Motor neuron (in vitro differentiated cells): ENCODE results near the gene LPIN1. TPM values are rescaled to one million over a fixed set of nuclear protein-coding genes. Genes with fewer than 3 reads are reported as not detected.
"Not testable (repeated sequence)": the region's sequence is repeated elsewhere in the genome, so short reads cannot be mapped to it uniquely, and the experiment has no call there.

ENCODE experiments used
- ATAC-seq, 8 experiments: fragments of 200-7000 bp; cut with Tn5 transposase; replicated peaks in 6 of 8; 2 replicates each; pipeline ENCODE4 v1.8.0; 2021; ENCODE audit warnings: mild to moderate bottlenecking in 8 of 8, moderate library complexity in 8 of 8
- H3K27ac ChIP-seq, 2 donors: fragments of 250-450 bp; sonication (Bioruptor Pico); 2 replicates each; pipeline ENCODE4 v1.9.0; 2021; ENCODE audit warnings: antibody characterized with exemption in 2 of 2, mild to moderate bottlenecking in 2 of 2, moderate library complexity in 1 of 2
- H3K4me1 ChIP-seq, 2 donors: fragments of 250-450 bp; sonication (Bioruptor Pico); replicated peaks in 1 of 2; 2 replicates each; pipeline ENCODE4 v1.6.1; 2021; ENCODE audit warnings: antibody characterized with exemption in 2 of 2, mild to moderate bottlenecking in 2 of 2, moderate library complexity in 1 of 2
- H3K4me3 ChIP-seq, 5 donors: fragments of 250-450 bp; sonication (Bioruptor Pico); 2 replicates each; pipeline ENCODE4 v1.9.0; 2021; ENCODE audit warnings: antibody characterized with exemption in 5 of 5, mild to moderate bottlenecking in 5 of 5, moderate library complexity in 4 of 5
- WGBS, 10 experiments: fragments of 450-650 bp; shearing (Covaris generic); methylation state at CpG; one replicate each; pipeline ENCODE4 v1.0.0; 2022; 5-methylcytosine and 5-hydroxymethylcytosine counted together
- in situ Hi-C, 9 experiments: fragments of 400-800 bp; cut with MboI; loops; one replicate each; pipeline ENCODE4 v1.15.0; 2021; ENCODE audit warnings: low sequenced_read_pairs in 9 of 9, low pct_unique_long_range_greater_than_20kb in 2 of 9; ENCODE audit not compliant: unreplicated experiment in 9 of 9
- total RNA-seq, 8 experiments: library from RNA; unstranded; fragments of 300-600 nt; gene quantifications; 2 replicates each; pipeline versions ENCODE4 v1.2.3 to v1.2.4, GENCODE V29; 2022

LPIN1 gene
- total RNA-seq, 8 experiments from 2014 or later = 10.1 to 54.8 (median 21.2) TPM

DNA sequence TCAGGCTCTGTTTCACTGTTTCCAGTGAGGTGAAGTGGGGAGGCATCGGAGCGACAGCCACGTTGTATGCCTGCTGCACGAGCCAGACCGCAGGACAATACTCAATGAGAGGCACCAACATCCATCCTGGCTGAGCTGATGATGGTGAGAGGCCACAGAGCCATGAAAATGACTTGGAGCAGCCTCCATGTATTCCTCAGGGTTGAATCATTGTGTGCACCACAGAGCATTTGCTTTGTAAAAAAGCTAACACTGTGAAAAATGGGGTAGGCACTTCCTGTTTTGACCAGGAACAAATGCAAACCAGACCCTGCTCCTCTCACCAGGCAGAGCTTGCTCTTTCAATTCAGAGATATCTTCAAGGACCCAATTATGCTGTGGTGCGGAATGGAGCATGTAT, 87.2 kb downstream of the LPIN1 start:
- ATAC-seq = no peak
- Histone ChIP-seq H3K27ac (no peak overlapping the region), H3K4me1 (peaks cover 13 to 15% of the 10 kb centered on the region in 2 donors), H3K4me3 (no peak overlapping the region)
- in situ Hi-C loops = loop anchor here in 8 of 9 experiments (10.0 to 25.0 kb wide), 5 partner anchors 579 to 1179 kb away; partner anchors contain the start of gene TRIB2 (in 7 of the 8)
- 24 to 88% (median 80%) methylated on average over 1 to 6 of the region's 6 CpGs; no CpG with 5 or more reads in 5 of the 10 experiments for WGBS, 10 experiments

- in situ Hi-C loops = loop anchor here in 8 of 9 experiments (10.0 to 25.0 kb wide), 5 partner anchors 577 to 1177 kb away; partner anchors contain the start of gene TRIB2 (in 7 of the 8)
Observed at GRCh38 chr2:11835403-11835802, 89.0 kb downstream of the LPIN1 start.

GRCh38 chr2:11836647-11837219, 90.3 kb downstream of the LPIN1 start:
- 0 to 100% (median 82%) methylated on average over 1 to 4 of the region's 7 CpGs; no CpG with 5 or more reads in 3 of the 10 experiments for WGBS, 10 experiments
- Histone ChIP-seq H3K27ac (no peak overlapping the region), H3K4me3 (no peak overlapping the region), H3K4me1 (no peaks in the 10 kb centered on the region)
- no peak for ATAC-seq
- in situ Hi-C loops = loop anchor here in 8 of 9 experiments (10.0 to 25.0 kb wide), 5 partner anchors 576 to 1176 kb away; partner anchors contain the start of gene TRIB2 (in 7 of the 8)

More at GRCh38 chr2:11835403-11835802, 89.0 kb downstream of the LPIN1 start:
- no peak overlapping the region for H3K4me3 ChIP-seq
- ATAC-seq = peak in 1 of 8 experiments; percentile 48
- peaks cover 3 to 4% of the 10 kb centered on the region in 2 donors for H3K4me1 ChIP-seq
- H3K27ac ChIP-seq = no peak overlapping the region
- WGBS, 10 experiments = 67 to 100% (median 93%) methylated on average over 1 to 4 of the region's 4 CpGs; no CpG with 5 or more reads in 1 of the 10 experiments

- Histone ChIP-seq H3K27ac (no peak overlapping the region), H3K4me1 (no peaks in the 10 kb centered on the region), H3K4me3 (no peak overlapping the region)
- in situ Hi-C loops = loop anchor here in 8 of 9 experiments (10.0 to 25.0 kb wide), 5 partner anchors 574 to 1174 kb away; partner anchors contain the start of gene TRIB2 (in 7 of the 8)
- no peak for ATAC-seq
- WGBS, 10 experiments = 30 to 100% (median 85%) methylated on average over 1 to 6 of the region's 10 CpGs; no CpG with 5 or more reads in 4 of the 10 experiments
Observed at GRCh38 chr2:11837875-11838734, 91.7 kb downstream of the LPIN1 start.

GRCh38 chr2:11839916-11840315, 93.5 kb downstream of the LPIN1 start:
- Histone ChIP-seq H3K4me1 (no peaks in the 10 kb centered on the region), H3K27ac (no peak overlapping the region), H3K4me3 (no peak overlapping the region)
- ATAC-seq = no peak
- 20 to 100% (median 77%) methylated on average over 1 to 4 of the region's 4 CpGs; no CpG with 5 or more reads in 1 of the 10 experiments for WGBS, 10 experiments
- in situ Hi-C loops = loop anchor here in 8 of 9 experiments (10.0 to 25.0 kb wide), 5 partner anchors 572 to 1172 kb away; partner anchors contain the start of gene TRIB2 (in 7 of the 8)

DNA sequence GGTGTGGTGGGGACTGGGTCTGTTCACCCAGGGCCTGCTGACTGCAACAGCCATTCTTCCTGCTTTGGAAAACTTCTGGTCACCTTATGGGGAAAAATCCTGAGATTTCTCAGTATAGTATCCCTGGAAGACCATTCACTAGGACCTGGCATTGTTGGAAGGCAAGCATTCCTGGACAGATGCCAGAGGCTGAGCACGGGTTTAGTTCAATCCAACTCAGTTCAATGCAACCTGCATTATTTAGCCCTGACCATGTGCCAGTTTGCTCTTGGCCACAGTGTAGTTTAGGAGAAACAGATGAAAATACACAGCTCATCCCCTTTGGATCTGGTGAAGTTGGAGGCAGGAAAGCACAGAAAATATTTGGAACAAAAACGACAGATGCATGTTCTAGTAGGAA, 95.9 kb downstream of the LPIN1 start:
- peak in 3 of 8 experiments; percentile 56 to 95 (median 76) for ATAC-seq
- no peak overlapping the region for H3K27ac ChIP-seq
- H3K4me1 ChIP-seq = no peaks in the 10 kb centered on the region
- 40 to 100% (median 53%) methylated on average over 1 to 2 of the region's 2 CpGs; no CpG with 5 or more reads in 6 of the 10 experiments for WGBS, 10 experiments
- in situ Hi-C loops = loop anchor here in 6 of 9 experiments (25.0 kb wide), 3 partner anchors 570 to 1170 kb away; partner anchors contain the start of gene TRIB2 (in 6 of the 6)
- H3K4me3 ChIP-seq = no peak overlapping the region

DNA sequence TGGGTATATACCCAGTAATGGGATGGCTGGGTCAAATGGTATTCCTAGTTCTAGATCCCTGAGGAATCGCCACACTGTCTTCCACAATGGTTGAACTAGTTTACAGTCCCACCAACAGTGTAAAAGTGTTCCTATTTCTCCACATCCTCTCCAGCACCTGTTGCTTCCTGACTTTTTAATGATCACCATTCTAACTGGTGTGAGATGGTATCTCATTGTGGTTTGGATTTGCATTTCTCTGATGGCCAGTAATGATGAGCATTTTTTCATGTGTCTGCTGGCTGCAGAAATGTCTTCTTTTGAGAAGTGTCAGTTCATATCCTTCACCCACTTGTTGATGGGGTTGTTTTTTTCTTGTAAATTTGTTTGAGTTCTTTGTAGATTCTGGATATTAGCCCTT, 98.4 kb downstream of the LPIN1 start:
- WGBS, 10 experiments = no CpG with 5 or more reads among the region's 1 CpG
- H3K27ac ChIP-seq, ATAC-seq, H3K4me3 ChIP-seq, H3K4me1 ChIP-seq: not testable (repeated sequence)
- in situ Hi-C loops = loop anchor here in 6 of 9 experiments (25.0 kb wide), 3 partner anchors 568 to 1168 kb away; partner anchors contain the start of gene TRIB2 (in 6 of the 6)

DNA sequence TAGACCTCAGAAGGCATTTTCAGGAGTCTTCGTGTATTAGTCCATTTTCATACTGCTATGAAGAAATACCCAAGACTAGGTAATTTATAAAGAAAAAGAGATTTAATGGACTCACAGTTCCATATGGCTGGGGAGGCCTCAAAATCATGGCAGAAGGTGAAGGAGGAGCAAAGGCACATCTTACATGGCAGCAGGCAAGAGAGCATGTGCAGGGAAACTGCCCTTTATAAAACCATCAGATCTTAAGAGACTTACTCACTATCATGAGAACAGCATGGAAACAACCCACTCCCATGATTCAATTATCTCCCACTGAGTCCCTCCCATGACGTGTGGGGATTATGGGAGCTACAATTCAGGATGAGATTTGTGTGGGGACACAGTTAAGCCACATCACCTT, 101.5 kb downstream of the LPIN1 start:
- not testable (repeated sequence) for ATAC-seq, H3K4me3 ChIP-seq, H3K27ac ChIP-seq, H3K4me1 ChIP-seq
- in situ Hi-C loops = loop anchor here in 6 of 9 experiments (25.0 kb wide), 3 partner anchors 564 to 1164 kb away; partner anchors contain the start of gene TRIB2 (in 6 of the 6)
- WGBS, 10 experiments = 38 to 100% (median 72%) methylated on average over 1 to 2 of the region's 2 CpGs; no CpG with 5 or more reads in 3 of the 10 experiments

DNA sequence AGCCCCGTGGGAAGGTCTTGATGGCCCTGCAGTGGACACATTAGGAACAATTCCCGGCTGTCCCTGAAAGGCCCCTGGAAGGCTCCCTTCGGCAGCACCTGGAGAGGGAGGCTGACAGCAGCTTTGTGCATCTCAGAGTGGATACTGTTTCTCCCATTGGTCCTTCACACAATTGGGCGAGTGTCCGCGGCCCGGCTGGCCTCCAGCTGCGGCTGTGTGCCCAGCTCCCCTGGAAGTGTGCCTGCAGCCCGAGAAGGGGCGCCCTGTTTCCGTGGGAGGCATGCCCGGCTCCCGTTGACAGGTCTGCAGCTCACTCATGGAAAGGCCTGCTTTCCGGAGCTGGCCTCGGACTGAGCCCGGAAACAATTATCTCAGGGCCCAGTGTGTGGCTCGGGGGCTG, 103.7 kb downstream of the LPIN1 start:
- 40 to 100% (median 77%) methylated on average over 1 to 9 of the region's 17 CpGs; no CpG with 5 or more reads in 6 of the 10 experiments for WGBS, 10 experiments
- no peak overlapping the region for H3K4me3 ChIP-seq
- ATAC-seq = no peak

GRCh38 chr2:11852526-11853196, 106.2 kb downstream of the LPIN1 start:
- no peak for ATAC-seq
- in situ Hi-C loops = loop anchor here in 1 of 9 experiments (25.0 kb wide), 2 partner anchors 110 to 210 kb away; no protein-coding TSS in a partner anchor
- Histone ChIP-seq H3K4me3 (no peak overlapping the region), H3K27ac (no peak overlapping the region), H3K4me1 (peaks cover 0 to 5% of the 10 kb centered on the region in 2 donors)
- 67 to 100% (median 89%) methylated on average over 1 to 8 of the region's 8 CpGs; no CpG with 5 or more reads in 1 of the 10 experiments for WGBS, 10 experiments

More for the DNA sequence above, 103.7 kb downstream of the LPIN1 start:
- no peak overlapping the region for H3K27ac ChIP-seq
- peaks cover 0 to under 1% of the 10 kb centered on the region in 2 donors for H3K4me1 ChIP-seq
- in situ Hi-C loops = loop anchor here in 1 of 9 experiments (25.0 kb wide), 2 partner anchors 112 to 212 kb away; no protein-coding TSS in a partner anchor

- no peak overlapping the region for H3K27ac ChIP-seq
- in situ Hi-C loops = loop anchor here in 1 of 9 experiments (25.0 kb wide), 2 partner anchors 109 to 209 kb away; no protein-coding TSS in a partner anchor
- H3K4me1 ChIP-seq = peaks cover 0 to 5% of the 10 kb centered on the region in 2 donors
- WGBS, 10 experiments = 80 to 100% (median 100%) methylated on average over 1 to 3 of the region's 5 CpGs; no CpG with 5 or more reads in 3 of the 10 experiments
- no peak for ATAC-seq
- no peak overlapping the region for H3K4me3 ChIP-seq
Observed at GRCh38 chr2:11853197-11853588, 106.8 kb downstream of the LPIN1 start.
